ENCODE measurements around the gene SPEM3.

SPEM3 gene

GRCh38 chr17:7421186-7421585 lies 7.5 kb upstream of the SPEM3 start:
- DNase-seq (ENCODE audit: low read depth in 2 of 2): no peak

GRCh38 chr17:7423679-7424078 lies 5.0 kb upstream of the SPEM3 start:
- no peak for DNase-seq (ENCODE audit: low read depth in 2 of 2)

- DNase-seq (ENCODE audit: low read depth in 2 of 2): no peak
These were observed 3.3 kb upstream of the SPEM3 start, which contains the start of gene SPEM2 for GRCh38 chr17:7425316-7425715. SPEM2 (plus strand) TSS chr17:7425616; CDS start chr17:7425689, 73 bp downstream.

- DNase-seq (ENCODE audit: low read depth in 2 of 2): no peak
These were observed 2.9 kb upstream of the SPEM3 start for GRCh38 chr17:7425756-7426155.

- DNase-seq (ENCODE audit: low read depth in 2 of 2): no peak
These were observed 2.3 kb upstream of the SPEM3 start for GRCh38 chr17:7426203-7426863.

- DNase-seq (ENCODE audit: low read depth in 2 of 2): no peak
These were observed 1.7 kb upstream of the SPEM3 start for GRCh38 chr17:7426896-7427489.

GRCh38 chr17:7427549-7427948 lies 1.1 kb upstream of the SPEM3 start:
- no peak for DNase-seq (ENCODE audit: low read depth in 2 of 2)

GRCh38 chr17:7429722-7430121 lies 1.1 kb downstream of the SPEM3 start:
- no peak for DNase-seq (ENCODE audit: low read depth in 2 of 2)

- DNase-seq (ENCODE audit: low read depth in 2 of 2): no peak
These were observed 2.6 kb downstream of the SPEM3 start for GRCh38 chr17:7431231-7431630.

- no peak for DNase-seq (ENCODE audit: low read depth in 2 of 2)
These were observed 3.6 kb downstream of the SPEM3 start for GRCh38 chr17:7432296-7432695.

- DNase-seq (ENCODE audit: low read depth in 2 of 2): peak in 1 of 2 donors; percentile 30
These were observed 7.3 kb downstream of the SPEM3 start for GRCh38 chr17:7435676-7436555.

- peak; percentile 59 to 61 for DNase-seq (ENCODE audit: low read depth in 2 of 2)
These were observed 8.1 kb downstream of the SPEM3 start for GRCh38 chr17:7436556-7437368.

- DNase-seq (ENCODE audit: low read depth in 2 of 2): no peak
These were observed 8.8 kb downstream of the SPEM3 start for GRCh38 chr17:7437369-7437863.

GRCh38 chr17:7437950-7438614 lies 9.4 kb downstream of the SPEM3 start:
- peak; percentile 16 to 33 for DNase-seq (ENCODE audit: low read depth in 2 of 2)

GRCh38 chr17:7438656-7439460 lies 10.2 kb downstream of the SPEM3 start:
- no peak for DNase-seq (ENCODE audit: low read depth in 2 of 2)

- DNase-seq (ENCODE audit: low read depth in 2 of 2): no peak
These were observed 10.9 kb downstream of the SPEM3 start, which contains the start of gene FGF11 for GRCh38 chr17:7439462-7440112. FGF11 (plus strand) TSS chr17:7439512; CDS start chr17:7439621, 109 bp downstream.

GRCh38 chr17:7440113-7440833 lies 11.6 kb downstream of the SPEM3 start:
- DNase-seq (ENCODE audit: low read depth in 2 of 2): no peak

- DNase-seq (ENCODE audit: low read depth in 2 of 2): no peak
These were observed 12.2 kb downstream of the SPEM3 start for GRCh38 chr17:7440834-7441195.

- DNase-seq (ENCODE audit: low read depth in 2 of 2): no peak
These were observed 12.6 kb downstream of the SPEM3 start for GRCh38 chr17:7441266-7441665.

Data from activated CD8-positive, alpha-beta memory T cell treated with anti-CD3 and anti-CD28 coated beads for 4 hours (primary cell).